ENCODE data around the gene FARS2. TPM values are rescaled to one million over a fixed set of nuclear protein-coding genes. Genes with fewer than 3 reads are reported as not detected.

Gene FARS2
- total RNA-seq, 6 donors from 2014 or later: 16.4 to 34.6 (median 19.9) TPM

GRCh38 chr6:5754904-5755303 lies 493.6 kb downstream of the FARS2 start:
- ATAC-seq (ENCODE audit: low FRiP score in 2 of 2) (no peak), DNase-seq (no peak)
- WGBS, 2 donors: 97 to 98% methylated on average over 2 of the region's 2 CpGs
- no peaks in the 10 kb centered on the region for H3K36me3 ChIP-seq
- no peaks in the 10 kb centered on the region for H3K4me1 ChIP-seq
- no peak overlapping the region for H3K27ac ChIP-seq
- TF ChIP-seq POLR2AphosphoS5 (IDR thresholded peaks at IDR 0.05): no peak
- TF ChIP-seq CTCF (IDR thresholded peaks at IDR 0.05): no peak
- TF ChIP-seq EP300 (IDR thresholded peaks at IDR 0.05): no peak
- TF ChIP-seq POLR2A (IDR thresholded peaks at IDR 0.05): no peak
- no peak overlapping the region for H3K4me3 ChIP-seq
- no peaks in the 10 kb centered on the region for H3K27me3 ChIP-seq
- H3K9me3 ChIP-seq: peaks cover 3 to 20% (median 6%) of the 10 kb centered on the region in 4 donors

DNA sequence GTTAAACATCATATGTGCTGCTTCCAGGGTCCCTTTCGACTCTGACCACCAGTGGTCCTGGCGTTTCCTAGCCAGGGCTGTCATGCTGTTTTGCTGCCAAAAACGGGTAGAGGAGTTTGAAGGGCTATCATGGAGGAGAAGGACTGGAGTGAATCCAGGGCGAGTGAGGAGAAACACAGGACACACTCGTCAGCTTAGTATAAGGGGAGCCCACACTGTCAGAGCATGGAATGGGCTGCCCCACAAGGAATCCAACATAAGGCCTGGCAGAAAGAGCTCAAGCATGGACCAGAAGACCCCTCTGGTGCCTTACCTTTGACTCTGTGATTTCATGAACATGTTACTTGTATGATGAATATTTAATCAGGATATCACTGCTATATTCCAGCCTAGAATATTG lies 498.3 kb downstream of the FARS2 start:
- ATAC-seq (ENCODE audit: low FRiP score in 2 of 2) (no peak), DNase-seq (no peak)
- TF ChIP-seq POLR2A (IDR thresholded peaks at IDR 0.05) (no peak), POLR2AphosphoS5 (IDR thresholded peaks at IDR 0.05) (no peak), EP300 (IDR thresholded peaks at IDR 0.05) (no peak), CTCF (IDR thresholded peaks at IDR 0.05) (no peak)
- no peak overlapping the region for H3K27ac ChIP-seq
- no peak overlapping the region for H3K4me3 ChIP-seq
- no peaks in the 10 kb centered on the region for H3K36me3 ChIP-seq
- H3K27me3 ChIP-seq: no peaks in the 10 kb centered on the region
- H3K9me3 ChIP-seq: peaks cover under 1 to 6% (median 4%) of the 10 kb centered on the region in 4 donors
- no peaks in the 10 kb centered on the region for H3K4me1 ChIP-seq
- 92 to 98% methylated on average over 5 of the region's 5 CpGs for WGBS, 2 donors

GRCh38 chr6:5761370-5761769 lies 500.1 kb downstream of the FARS2 start:
- Histone ChIP-seq H3K9me3 (no peaks in the 10 kb centered on the region), H3K4me3 (no peak overlapping the region), H3K27ac (no peak overlapping the region), H3K27me3 (no peaks in the 10 kb centered on the region), H3K4me1 (no peaks in the 10 kb centered on the region), H3K36me3 (no peaks in the 10 kb centered on the region)
- DNase-seq: no peak
- no peak for ATAC-seq (ENCODE audit: low FRiP score in 2 of 2)
- no peak for TF ChIP-seq POLR2A (IDR thresholded peaks at IDR 0.05)
- TF ChIP-seq CTCF (IDR thresholded peaks at IDR 0.05): no peak
- no peak for TF ChIP-seq EP300 (IDR thresholded peaks at IDR 0.05)
- TF ChIP-seq POLR2AphosphoS5 (IDR thresholded peaks at IDR 0.05): no peak
- 79 to 92% methylated on average over 5 of the region's 5 CpGs for WGBS, 2 donors

GRCh38 chr6:5762561-5762968 lies 501.3 kb downstream of the FARS2 start:
- ATAC-seq (ENCODE audit: low FRiP score in 2 of 2): no peak
- Histone ChIP-seq H3K27me3 (no peaks in the 10 kb centered on the region), H3K27ac (no peak overlapping the region), H3K4me3 (no peak overlapping the region), H3K36me3 (no peaks in the 10 kb centered on the region), H3K4me1 (no peaks in the 10 kb centered on the region), H3K9me3 (no peaks in the 10 kb centered on the region)
- WGBS, 2 donors: 77 to 85% methylated on average over 11 to 12 of the region's 12 CpGs
- no peak for DNase-seq
- TF ChIP-seq CTCF (IDR thresholded peaks at IDR 0.05) (no peak), POLR2AphosphoS5 (IDR thresholded peaks at IDR 0.05) (no peak), EP300 (IDR thresholded peaks at IDR 0.05) (no peak), POLR2A (IDR thresholded peaks at IDR 0.05) (no peak)

- no peaks in the 10 kb centered on the region for H3K4me1 ChIP-seq
- no peaks in the 10 kb centered on the region for H3K27me3 ChIP-seq
- H3K36me3 ChIP-seq: no peaks in the 10 kb centered on the region
- no peak for TF ChIP-seq CTCF (IDR thresholded peaks at IDR 0.05)
- TF ChIP-seq POLR2AphosphoS5 (IDR thresholded peaks at IDR 0.05): no peak
- TF ChIP-seq POLR2A (IDR thresholded peaks at IDR 0.05): no peak
- no peak for TF ChIP-seq EP300 (IDR thresholded peaks at IDR 0.05)
- WGBS, 2 donors: 79 to 96% methylated on average over 2 of the region's 2 CpGs
- H3K27ac ChIP-seq: no peak overlapping the region
- DNase-seq (no peak), ATAC-seq (ENCODE audit: low FRiP score in 2 of 2) (no peak)
- H3K9me3 ChIP-seq: no peaks in the 10 kb centered on the region
- H3K4me3 ChIP-seq: no peak overlapping the region
These were observed 502.1 kb downstream of the FARS2 start for GRCh38 chr6:5763407-5763806.
